ENCODE results near the gene GRM8. TPM values are rescaled to one million over a fixed set of nuclear protein-coding genes. Genes with fewer than 3 reads are reported as not detected.

Gene GRM8
- total RNA-seq, 6 experiments from 2014 or later = not detected

DNA sequence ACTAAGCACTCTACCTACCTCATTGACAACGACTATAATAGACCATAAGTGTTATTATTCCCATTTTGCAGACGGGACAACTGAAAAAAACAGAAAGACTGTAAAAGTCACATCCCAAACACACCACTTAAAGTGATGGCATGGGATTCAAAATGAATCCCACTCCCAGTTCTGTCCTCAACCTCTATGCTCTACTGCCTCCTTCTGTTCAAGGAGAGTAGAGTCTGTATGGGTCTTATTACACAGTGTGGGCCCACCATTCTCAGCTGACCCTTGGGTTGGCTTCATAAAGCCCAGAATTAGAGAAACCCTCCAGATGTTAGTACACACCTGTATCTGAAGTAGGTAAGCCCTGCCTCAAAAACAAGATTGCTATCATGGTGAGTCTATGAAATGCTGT lies 102.2 kb downstream of the GRM8 start:
- no peak for DNase-seq
- 0 out of 2 replicates have a peak, but pooled peaks cover 2% of the 10 kb centered on the region for H3K27me3 Mint-ChIP-seq (ENCODE audit: insufficient read depth)
- no peak overlapping the region for H3K4me3 Mint-ChIP-seq
- no peaks in the 10 kb centered on the region for H3K36me3 Mint-ChIP-seq (ENCODE audit: low read depth)
- H3K27ac Mint-ChIP-seq = no peak overlapping the region
- TF ChIP-seq, protein P1, sequence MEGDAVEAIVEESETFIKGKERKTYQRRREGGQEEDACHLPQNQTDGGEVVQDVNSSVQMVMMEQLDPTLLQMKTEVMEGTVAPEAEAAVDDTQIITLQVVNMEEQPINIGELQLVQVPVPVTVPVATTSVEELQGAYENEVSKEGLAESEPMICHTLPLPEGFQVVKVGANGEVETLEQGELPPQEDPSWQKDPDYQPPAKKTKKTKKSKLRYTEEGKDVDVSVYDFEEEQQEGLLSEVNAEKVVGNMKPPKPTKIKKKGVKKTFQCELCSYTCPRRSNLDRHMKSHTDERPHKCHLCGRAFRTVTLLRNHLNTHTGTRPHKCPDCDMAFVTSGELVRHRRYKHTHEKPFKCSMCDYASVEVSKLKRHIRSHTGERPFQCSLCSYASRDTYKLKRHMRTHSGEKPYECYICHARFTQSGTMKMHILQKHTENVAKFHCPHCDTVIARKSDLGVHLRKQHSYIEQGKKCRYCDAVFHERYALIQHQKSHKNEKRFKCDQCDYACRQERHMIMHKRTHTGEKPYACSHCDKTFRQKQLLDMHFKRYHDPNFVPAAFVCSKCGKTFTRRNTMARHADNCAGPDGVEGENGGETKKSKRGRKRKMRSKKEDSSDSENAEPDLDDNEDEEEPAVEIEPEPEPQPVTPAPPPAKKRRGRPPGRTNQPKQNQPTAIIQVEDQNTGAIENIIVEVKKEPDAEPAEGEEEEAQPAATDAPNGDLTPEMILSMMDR (IDR thresholded peaks at IDR 0.05) = no peak
- H3K9me3 Mint-ChIP-seq = peaks cover 19% of the 10 kb centered on the region
- H3K4me1 Mint-ChIP-seq (ENCODE audit: low read depth) = no peaks in the 10 kb centered on the region

DNA sequence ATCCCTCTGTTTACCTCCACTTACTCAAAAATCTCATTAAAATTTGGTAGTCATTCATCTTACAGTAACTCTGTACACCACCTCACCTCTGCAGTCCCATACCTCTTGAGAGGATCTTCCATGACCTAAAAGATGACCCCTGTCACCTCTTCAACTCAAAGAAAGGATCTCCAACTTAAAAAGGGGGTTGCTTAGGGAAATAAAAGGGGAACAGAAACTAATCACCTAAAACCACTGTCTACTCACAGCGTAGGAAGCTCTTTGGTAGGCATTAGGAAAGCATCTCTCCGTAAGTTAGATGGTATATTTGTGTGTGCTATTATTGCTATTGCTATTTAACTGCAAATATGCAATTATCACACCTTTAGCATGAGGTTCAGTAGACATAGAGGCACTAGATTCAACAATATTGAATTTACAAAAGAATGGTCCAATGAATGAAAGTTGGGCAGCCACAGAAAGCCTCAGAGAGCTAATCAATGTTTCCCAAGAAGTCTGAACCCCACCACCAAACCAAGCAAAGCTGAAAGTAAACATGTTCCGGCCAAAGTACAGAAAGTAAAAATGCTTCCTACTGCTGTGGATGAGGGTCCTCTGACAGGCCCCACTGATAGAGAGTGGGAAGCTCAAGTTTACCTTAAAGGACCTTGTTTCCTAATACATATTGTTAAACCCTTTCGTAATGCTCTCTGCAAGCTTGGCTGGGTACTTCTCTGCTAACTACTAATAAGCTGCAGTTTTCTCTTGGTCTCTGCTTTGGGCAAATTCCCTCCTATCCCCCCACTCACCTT lies 105.8 kb downstream of the GRM8 start:
- Mint-ChIP-seq H3K27me3 (ENCODE audit: insufficient read depth) (no peaks in the 10 kb centered on the region), H3K27ac (no peak overlapping the region), H3K36me3 (ENCODE audit: low read depth) (no peaks in the 10 kb centered on the region), H3K4me1 (ENCODE audit: low read depth) (no peaks in the 10 kb centered on the region), H3K4me3 (no peak overlapping the region), H3K9me3 (peaks cover 9% of the 10 kb centered on the region)
- TF ChIP-seq, protein P1 (IDR thresholded peaks at IDR 0.05) = no peak
- no peak for DNase-seq

DNA sequence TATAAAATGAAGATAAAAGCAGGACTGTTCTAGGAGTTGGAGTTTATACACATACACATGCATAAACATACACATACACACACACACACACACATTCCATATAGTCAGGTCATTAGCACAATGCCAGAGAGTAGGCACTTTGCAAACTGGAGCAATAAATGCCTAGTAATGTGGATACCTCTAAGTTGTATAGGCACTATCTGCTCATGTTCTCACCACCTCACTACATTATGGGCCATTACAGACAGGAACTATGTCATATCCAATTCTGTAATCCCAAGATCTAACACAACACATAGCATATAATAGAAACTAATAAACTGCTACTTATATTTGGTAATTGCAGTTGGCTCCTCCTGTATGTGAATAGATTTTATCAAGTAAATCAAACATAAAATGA lies 115.6 kb downstream of the GRM8 start:
- Mint-ChIP-seq H3K36me3 (ENCODE audit: low read depth) (no peaks in the 10 kb centered on the region), H3K9me3 (peaks cover 34% of the 10 kb centered on the region), H3K27ac (no peak overlapping the region), H3K4me1 (ENCODE audit: low read depth) (no peaks in the 10 kb centered on the region), H3K27me3 (ENCODE audit: insufficient read depth) (no peaks in the 10 kb centered on the region), H3K4me3 (no peak overlapping the region)
- no peak for DNase-seq
- TF ChIP-seq, protein P1 (IDR thresholded peaks at IDR 0.05) = no peak

DNA sequence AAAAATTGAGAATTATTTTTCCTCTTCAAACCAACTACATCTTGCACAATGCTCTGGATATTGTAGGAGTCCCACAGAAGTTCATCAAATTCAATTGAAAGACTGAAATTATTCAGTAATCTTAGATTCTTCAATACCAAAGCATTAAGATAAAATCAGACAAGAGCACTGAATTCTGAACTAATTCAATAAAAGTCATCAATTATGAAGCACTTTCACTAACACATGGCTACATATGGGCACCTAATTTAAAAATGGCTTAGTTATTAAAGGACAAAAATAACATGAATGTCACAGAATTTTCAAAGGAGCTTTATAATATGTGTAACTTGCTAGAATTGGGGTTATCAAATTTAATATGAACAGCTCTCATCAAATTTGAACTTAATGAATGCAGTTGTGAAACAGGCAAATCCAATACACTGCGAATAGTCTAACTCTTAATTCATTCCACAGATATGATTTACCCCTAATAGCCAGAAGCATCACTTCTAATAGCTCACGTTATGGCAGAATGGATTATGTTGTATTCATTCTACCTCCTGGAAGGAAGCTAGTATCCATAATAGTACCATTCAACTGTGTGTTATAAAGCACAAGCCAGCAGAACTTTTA lies 116.8 kb downstream of the GRM8 start:
- no peak for DNase-seq
- no peaks in the 10 kb centered on the region for H3K36me3 Mint-ChIP-seq (ENCODE audit: low read depth)
- no peak overlapping the region for H3K4me3 Mint-ChIP-seq
- no peaks in the 10 kb centered on the region for H3K4me1 Mint-ChIP-seq (ENCODE audit: low read depth)
- TF ChIP-seq, protein P1 (IDR thresholded peaks at IDR 0.05) = no peak
- H3K9me3 Mint-ChIP-seq = peaks cover 28% of the 10 kb centered on the region
- H3K27me3 Mint-ChIP-seq (ENCODE audit: insufficient read depth) = no peaks in the 10 kb centered on the region
- no peak overlapping the region for H3K27ac Mint-ChIP-seq

DNA sequence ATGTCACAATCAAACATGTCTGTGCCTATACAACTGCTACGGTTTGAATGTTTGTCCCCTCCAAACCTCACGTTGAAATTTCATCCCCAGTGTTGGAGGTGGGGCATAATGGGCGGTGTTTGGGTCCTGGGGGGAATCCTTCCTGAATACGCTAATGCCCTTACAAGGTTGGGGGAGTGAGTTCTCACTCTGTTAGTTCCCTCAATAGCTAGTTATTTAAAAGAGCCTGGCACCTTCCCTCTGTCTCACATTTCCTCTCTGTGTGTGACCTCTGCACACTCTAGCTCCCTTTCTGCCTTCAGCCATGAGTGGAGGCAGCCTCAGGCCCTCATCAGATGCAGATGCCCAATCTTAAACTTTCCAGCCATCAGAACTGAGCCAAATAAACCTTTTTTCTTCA lies 129.5 kb downstream of the GRM8 start:
- Mint-ChIP-seq H3K27me3 (ENCODE audit: insufficient read depth) (peaks cover 2% of the 10 kb centered on the region; the same call in 1 of the 2 replicates), H3K36me3 (ENCODE audit: low read depth) (no peaks in the 10 kb centered on the region), H3K27ac (no peak overlapping the region), H3K4me3 (no peak overlapping the region), H3K4me1 (ENCODE audit: low read depth) (no peaks in the 10 kb centered on the region), H3K9me3 (peaks cover 27% of the 10 kb centered on the region)
- TF ChIP-seq, protein P1 (IDR thresholded peaks at IDR 0.05) = no peak
- no peak for DNase-seq
